ENCODE results near the gene KLHDC4.

Gene KLHDC4

GRCh38 chr16:87747626-87748414 lies 18.0 kb downstream of the KLHDC4 start:
- H3K4me3 ChIP-seq (ENCODE audit: low read depth, low read length), result no peak overlapping the region
- DNase-seq (ENCODE audit: low read depth), result no peak
- TF ChIP-seq MAX (IDR thresholded peaks at IDR 0.05; ENCODE audit: low read depth, low read length) (no peak), POLR2A (IDR thresholded peaks at IDR 0.05; ENCODE audit: extremely low read depth, insufficient read length) (no peak), MYC (IDR thresholded peaks at IDR 0.05; ENCODE audit: low read depth, low read length) (no peak)
- TF ChIP-seq, protein P1, sequence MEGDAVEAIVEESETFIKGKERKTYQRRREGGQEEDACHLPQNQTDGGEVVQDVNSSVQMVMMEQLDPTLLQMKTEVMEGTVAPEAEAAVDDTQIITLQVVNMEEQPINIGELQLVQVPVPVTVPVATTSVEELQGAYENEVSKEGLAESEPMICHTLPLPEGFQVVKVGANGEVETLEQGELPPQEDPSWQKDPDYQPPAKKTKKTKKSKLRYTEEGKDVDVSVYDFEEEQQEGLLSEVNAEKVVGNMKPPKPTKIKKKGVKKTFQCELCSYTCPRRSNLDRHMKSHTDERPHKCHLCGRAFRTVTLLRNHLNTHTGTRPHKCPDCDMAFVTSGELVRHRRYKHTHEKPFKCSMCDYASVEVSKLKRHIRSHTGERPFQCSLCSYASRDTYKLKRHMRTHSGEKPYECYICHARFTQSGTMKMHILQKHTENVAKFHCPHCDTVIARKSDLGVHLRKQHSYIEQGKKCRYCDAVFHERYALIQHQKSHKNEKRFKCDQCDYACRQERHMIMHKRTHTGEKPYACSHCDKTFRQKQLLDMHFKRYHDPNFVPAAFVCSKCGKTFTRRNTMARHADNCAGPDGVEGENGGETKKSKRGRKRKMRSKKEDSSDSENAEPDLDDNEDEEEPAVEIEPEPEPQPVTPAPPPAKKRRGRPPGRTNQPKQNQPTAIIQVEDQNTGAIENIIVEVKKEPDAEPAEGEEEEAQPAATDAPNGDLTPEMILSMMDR (IDR thresholded peaks at IDR 0.05; ENCODE audit: low read depth, low read length), result no peak

DNA sequence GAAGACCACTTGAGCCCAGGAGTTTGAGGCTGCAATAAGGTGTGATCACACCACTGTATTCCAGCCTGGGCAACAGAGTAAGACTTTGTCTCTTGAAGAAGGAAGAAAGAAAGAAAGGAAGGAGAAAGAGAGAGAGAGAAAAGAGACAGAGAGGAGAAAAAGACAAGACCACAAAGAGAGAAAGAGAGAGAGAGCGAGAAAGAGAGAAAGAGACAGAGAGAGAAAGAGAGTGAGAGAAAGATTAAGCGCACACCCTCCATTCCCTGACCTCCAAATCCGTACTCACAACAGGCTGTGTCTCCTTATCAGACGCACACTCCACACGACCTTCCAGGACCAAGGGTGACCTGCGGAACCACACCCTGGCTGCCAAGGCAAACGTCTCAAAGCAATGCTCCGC lies 19.6 kb downstream of the KLHDC4 start:
- DNase-seq (ENCODE audit: low read depth), result no peak
- no peak overlapping the region for H3K4me3 ChIP-seq (ENCODE audit: low read depth, low read length)
- TF ChIP-seq MAX (IDR thresholded peaks at IDR 0.05; ENCODE audit: low read depth, low read length) (no peak), POLR2A (IDR thresholded peaks at IDR 0.05; ENCODE audit: extremely low read depth, insufficient read length) (no peak), MYC (IDR thresholded peaks at IDR 0.05; ENCODE audit: low read depth, low read length) (no peak)
- TF ChIP-seq, protein P1 (IDR thresholded peaks at IDR 0.05; ENCODE audit: low read depth, low read length), result no peak

DNA sequence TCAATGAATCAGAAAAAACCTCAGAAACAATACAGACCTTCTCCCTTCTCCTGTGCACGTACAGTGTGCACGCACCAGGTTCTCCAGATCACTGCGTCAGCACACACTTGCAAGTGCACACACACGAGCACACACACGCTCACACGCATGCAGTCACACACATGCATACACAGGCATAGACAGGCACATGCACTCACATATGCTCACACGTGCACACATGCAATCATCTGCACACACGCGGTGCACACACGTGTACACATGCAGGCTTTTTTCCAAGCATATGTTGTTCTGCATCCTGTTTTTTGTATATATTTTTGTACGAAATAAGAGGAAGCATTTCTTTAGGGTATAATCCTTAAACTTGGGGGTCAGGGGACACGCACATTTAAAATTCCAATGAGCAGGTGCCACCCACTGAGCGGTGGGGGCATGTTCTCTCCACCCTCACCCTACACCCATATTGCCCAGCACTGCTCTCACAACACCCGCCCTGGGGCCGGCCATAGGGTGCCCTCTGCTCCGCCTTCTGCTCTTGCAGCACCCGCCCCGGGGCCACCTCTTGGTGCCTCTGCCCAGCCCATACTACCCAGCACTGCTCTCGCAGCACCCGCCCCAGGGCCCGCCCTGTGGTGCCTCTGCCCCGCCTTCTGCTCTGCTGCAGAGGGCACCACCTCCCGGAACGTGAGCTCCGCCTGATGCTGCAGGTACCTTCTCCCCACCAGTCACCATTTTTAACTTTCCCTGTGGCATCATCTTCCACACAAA lies 20.9 kb downstream of the KLHDC4 start:
- no peak for DNase-seq (ENCODE audit: low read depth)
- H3K4me3 ChIP-seq (ENCODE audit: low read depth, low read length), result no peak overlapping the region
- TF ChIP-seq POLR2A (IDR thresholded peaks at IDR 0.05; ENCODE audit: extremely low read depth, insufficient read length) (no peak), MAX (IDR thresholded peaks at IDR 0.05; ENCODE audit: low read depth, low read length) (no peak), MYC (IDR thresholded peaks at IDR 0.05; ENCODE audit: low read depth, low read length) (no peak)
- TF ChIP-seq, protein P1 (IDR thresholded peaks at IDR 0.05; ENCODE audit: low read depth, low read length), result no peak

GRCh38 chr16:87742781-87743490 lies 22.9 kb downstream of the KLHDC4 start:
- TF ChIP-seq MYC (IDR thresholded peaks at IDR 0.05; ENCODE audit: low read depth, low read length) (no peak), POLR2A (IDR thresholded peaks at IDR 0.05; ENCODE audit: extremely low read depth, insufficient read length) (no peak), MAX (IDR thresholded peaks at IDR 0.05; ENCODE audit: low read depth, low read length) (no peak)
- TF ChIP-seq, protein P1 (IDR thresholded peaks at IDR 0.05; ENCODE audit: low read depth, low read length), result no peak
- no peak overlapping the region for H3K4me3 ChIP-seq (ENCODE audit: low read depth, low read length)
- DNase-seq (ENCODE audit: low read depth), result no peak

- DNase-seq (ENCODE audit: low read depth), result no peak
- no peak overlapping the region for H3K4me3 ChIP-seq (ENCODE audit: low read depth, low read length)
- TF ChIP-seq MYC (IDR thresholded peaks at IDR 0.05; ENCODE audit: low read depth, low read length) (no peak), POLR2A (IDR thresholded peaks at IDR 0.05; ENCODE audit: extremely low read depth, insufficient read length) (no peak), MAX (IDR thresholded peaks at IDR 0.05; ENCODE audit: low read depth, low read length) (no peak)
- TF ChIP-seq, protein P1 (IDR thresholded peaks at IDR 0.05; ENCODE audit: low read depth, low read length), result no peak
Observed at GRCh38 chr16:87741700-87742415, 23.9 kb downstream of the KLHDC4 start.
